ENCODE data around the gene GMFB. TPM values are rescaled to one million over a fixed set of nuclear protein-coding genes. Genes with fewer than 3 reads are reported as not detected.

Gene GMFB
- total RNA-seq (10 to 100 TPM; 31.1 to 36.4 TPM), polyA plus RNA-seq (10 to 100 TPM; 19.1 to 20.1 TPM)

DNA sequence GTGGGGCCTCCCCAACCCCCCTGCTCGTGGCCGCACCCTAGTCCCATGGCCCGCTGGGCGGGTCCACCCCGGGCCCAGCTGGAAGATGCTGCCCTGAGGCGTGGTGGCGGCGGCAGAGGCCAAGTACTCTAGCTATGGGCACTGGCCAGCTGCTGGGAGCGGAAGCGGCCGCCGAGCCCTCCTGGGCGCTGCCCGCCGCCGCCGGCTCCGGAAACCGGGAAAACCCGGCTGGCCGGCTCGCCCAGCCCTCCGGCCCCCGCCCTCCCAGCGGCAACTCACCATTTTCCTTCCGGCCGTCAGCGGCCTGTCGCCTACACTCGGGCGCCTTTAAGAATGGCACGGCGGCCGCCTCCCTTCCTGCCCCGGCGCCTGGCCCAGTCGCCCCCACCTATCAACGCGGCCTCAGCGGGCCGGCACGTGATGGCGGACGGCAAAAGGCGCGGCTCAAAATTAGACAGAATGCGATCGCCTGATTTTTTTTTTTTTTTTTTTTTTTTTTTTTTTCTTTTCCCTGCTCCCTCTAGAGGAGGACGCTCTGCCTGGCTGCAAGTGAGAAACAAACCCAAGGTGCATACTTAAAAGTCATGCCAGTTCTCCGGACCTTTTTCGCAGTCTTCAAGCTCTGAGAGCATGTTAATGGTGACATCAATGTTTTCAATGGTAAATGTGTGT, at the start of gene GMFB:
TSS of gene GMFB (minus strand) at position 335 of the 672 bp plus-strand sequence. CDS start at position 282, 53 bp downstream.
- peak; percentile 84 to 88 (median 87) for DNase-seq
- peaks cover 57% of the 10 kb centered on the region for H3K4me1 ChIP-seq (ENCODE audit: insufficient read depth, low read length)
- intact Hi-C loops (cut with micrococcal nuclease) = loop anchor here (1.0 to 5.0 kb wide), 6 partner anchors 21 to 414 kb away; partner anchors contain the start of genes CDKN3, CGRRF1, CNIH1 and GCH1

DNA sequence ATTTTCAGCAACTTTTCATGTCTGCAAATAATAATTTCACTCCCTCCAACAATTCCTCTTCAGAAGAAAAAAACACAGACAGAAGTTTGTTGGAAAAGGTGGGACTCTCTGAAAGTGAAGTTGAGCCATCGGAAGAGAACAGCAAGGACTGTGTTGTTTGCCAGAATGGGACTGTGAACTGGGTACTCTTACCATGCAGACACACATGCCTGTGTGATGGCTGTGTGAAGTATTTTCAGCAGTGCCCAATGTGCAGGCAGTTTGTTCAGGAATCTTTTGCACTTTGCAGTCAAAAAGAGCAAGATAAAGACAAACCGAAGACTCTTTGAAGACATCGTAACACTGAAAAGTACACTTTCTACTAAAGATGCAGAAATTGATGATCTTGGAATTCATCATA, 49.3 kb upstream of the GMFB start:
- Mint-ChIP-seq H3K9me3 (peaks cover 0 to 2% (median 0%) of the 10 kb centered on the region in 8 donors), H3K36me3 (peaks cover 33 to 36% of the 10 kb centered on the region in 2 donors), H3K27ac (no peak overlapping the region), H3K27me3 (no peaks in the 10 kb centered on the region), H3K4me3 (no peak overlapping the region), H3K4me1 (no peaks in the 10 kb centered on the region)
- Histone ChIP-seq H3K9me3 (ENCODE audit: control insufficient read depth in 1 of 2, low read length in 2 of 2) (no peaks in the 10 kb centered on the region), H3K27me3 (ENCODE audit: insufficient read depth, low read length) (no peaks in the 10 kb centered on the region), H3K36me3 (ENCODE audit: insufficient read depth, low read length) (peaks cover 7% of the 10 kb centered on the region), H3K4me3 (ENCODE audit: low read length in 2 of 2) (no peak overlapping the region), H3K27ac (ENCODE audit: low read depth, low read length) (no peak overlapping the region), H3K4me1 (ENCODE audit: insufficient read depth, low read length) (no peaks in the 10 kb centered on the region)
- no peak for DNase-seq
- ChIA-PET POLR2A (ENCODE audit: partially characterized antibody) (no interaction called here), CTCF (ENCODE audit: partially characterized antibody) (interaction anchor here (1.4 kb wide), 1 partner anchor 236 kb away, joined by 3 read pairs; no protein-coding TSS in a partner anchor)
- intact Hi-C loops (cut with micrococcal nuclease) = no loop called here

More for the DNA sequence above, at the start of gene GMFB:
- Mint-ChIP-seq H3K27ac (peak within 1 kb of the TSS; percentile 89 to 99 (median 97)), H3K9me3 (peaks cover 0 to 2% (median 0%) of the 10 kb centered on the region in 8 donors), H3K4me3 (peak within 1 kb of the TSS; percentile 85 to 97 (median 94)), H3K4me1 (peaks cover 48 to 70% (median 57%) of the 10 kb centered on the region in 4 donors), H3K27me3 (no peaks in the 10 kb centered on the region), H3K36me3 (peaks cover 0 to 12% of the 10 kb centered on the region in 2 donors)
- Histone ChIP-seq H3K4me3 (ENCODE audit: low read length in 2 of 2) (peak within 1 kb of the TSS; percentile 50 to 66), H3K27me3 (ENCODE audit: insufficient read depth, low read length) (no peaks in the 10 kb centered on the region), H3K36me3 (ENCODE audit: insufficient read depth, low read length) (no peaks in the 10 kb centered on the region), H3K9me3 (ENCODE audit: control insufficient read depth in 1 of 2, low read length in 2 of 2) (no peaks in the 10 kb centered on the region), H3K27ac (ENCODE audit: low read depth, low read length) (peak within 1 kb of the TSS; percentile 80)
- ChIA-PET CTCF (ENCODE audit: partially characterized antibody) (interaction anchor here (0.8 to 5.5 kb wide), 11 partner anchors 13 to 285 kb away, joined by 3 to 55 read pairs (median 4); partner anchors contain the start of genes CGRRF1 and CNIH1), POLR2A (ENCODE audit: partially characterized antibody) (interaction anchor here (0.7 to 4.5 kb wide), 12 partner anchors 12 to 92 kb away, joined by 3 to 53 read pairs (median 4); partner anchors contain the start of genes CDKN3, CGRRF1 and CNIH1)

DNA sequence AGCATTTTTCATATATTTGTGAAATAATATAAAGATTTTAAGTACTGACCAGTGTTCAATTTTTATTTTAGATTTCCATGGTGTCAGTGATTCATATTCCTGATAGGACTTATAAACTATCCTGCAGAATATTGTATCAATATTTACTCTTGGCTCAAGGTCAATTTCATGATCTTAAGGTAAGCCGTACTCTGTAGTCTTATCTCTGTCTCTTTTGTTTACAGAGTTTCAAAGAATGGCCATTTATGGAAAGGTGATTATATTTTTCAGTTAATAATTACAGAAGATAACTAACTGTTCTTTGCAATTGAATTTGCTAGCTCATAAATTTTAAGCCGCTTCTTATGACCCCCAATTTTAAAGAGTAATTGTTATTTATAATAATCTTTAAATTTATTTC, 48.9 kb upstream of the GMFB start:
- Histone ChIP-seq H3K27me3 (ENCODE audit: insufficient read depth, low read length) (no peaks in the 10 kb centered on the region), H3K4me3 (ENCODE audit: low read length in 2 of 2) (no peak overlapping the region), H3K36me3 (ENCODE audit: insufficient read depth, low read length) (peaks cover 7% of the 10 kb centered on the region), H3K27ac (ENCODE audit: low read depth, low read length) (no peak overlapping the region), H3K9me3 (ENCODE audit: control insufficient read depth in 1 of 2, low read length in 2 of 2) (no peaks in the 10 kb centered on the region), H3K4me1 (ENCODE audit: insufficient read depth, low read length) (no peaks in the 10 kb centered on the region)
- peaks cover 0 to 2% (median 0%) of the 10 kb centered on the region in 4 donors for H3K4me1 Mint-ChIP-seq
- intact Hi-C loops (cut with micrococcal nuclease) = no loop called here
- peaks cover 33 to 39% of the 10 kb centered on the region in 2 donors for H3K36me3 Mint-ChIP-seq
- no peak overlapping the region for H3K4me3 Mint-ChIP-seq
- no peak for DNase-seq
- POLR2A ChIA-PET (ENCODE audit: partially characterized antibody) = no interaction called here
- no peaks in the 10 kb centered on the region for H3K9me3 Mint-ChIP-seq
- H3K27me3 Mint-ChIP-seq = no peaks in the 10 kb centered on the region
- H3K27ac Mint-ChIP-seq = no peak overlapping the region
- CTCF ChIA-PET (ENCODE audit: partially characterized antibody) = no interaction called here

DNA sequence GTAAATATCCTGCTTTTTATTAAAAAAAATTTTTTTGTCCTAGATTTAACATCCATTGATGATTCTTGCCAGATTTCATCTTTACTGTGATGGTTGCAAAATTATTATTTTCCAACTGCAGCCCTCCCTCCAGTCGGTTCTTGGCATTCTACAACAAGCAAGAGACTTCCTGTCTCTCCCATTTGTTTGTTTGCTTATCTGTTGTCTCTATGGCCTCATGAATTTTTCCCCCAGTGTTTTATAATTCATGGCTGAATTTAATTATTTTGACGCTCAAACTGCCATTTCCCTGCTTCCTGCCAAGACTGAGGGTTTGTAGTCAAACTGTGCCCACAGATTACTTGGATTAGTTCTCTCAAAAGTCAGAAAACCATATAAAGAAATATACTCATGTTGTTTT, 46.9 kb upstream of the GMFB start:
- Mint-ChIP-seq H3K27ac (no peak overlapping the region), H3K4me3 (no peak overlapping the region), H3K9me3 (no peaks in the 10 kb centered on the region), H3K27me3 (no peaks in the 10 kb centered on the region), H3K4me1 (peaks cover 0 to 6% (median 3%) of the 10 kb centered on the region in 4 donors), H3K36me3 (peaks cover 36 to 47% of the 10 kb centered on the region in 2 donors)
- intact Hi-C loops (cut with micrococcal nuclease) = no loop called here
- Histone ChIP-seq H3K9me3 (ENCODE audit: control insufficient read depth in 1 of 2, low read length in 2 of 2) (no peaks in the 10 kb centered on the region), H3K27me3 (ENCODE audit: insufficient read depth, low read length) (no peaks in the 10 kb centered on the region), H3K27ac (ENCODE audit: low read depth, low read length) (no peak overlapping the region), H3K4me1 (ENCODE audit: insufficient read depth, low read length) (no peaks in the 10 kb centered on the region), H3K4me3 (ENCODE audit: low read length in 2 of 2) (no peak overlapping the region), H3K36me3 (ENCODE audit: insufficient read depth, low read length) (peaks cover 7% of the 10 kb centered on the region)
- ChIA-PET POLR2A (ENCODE audit: partially characterized antibody) (no interaction called here), CTCF (ENCODE audit: partially characterized antibody) (no interaction called here)
- DNase-seq = no peak

DNA sequence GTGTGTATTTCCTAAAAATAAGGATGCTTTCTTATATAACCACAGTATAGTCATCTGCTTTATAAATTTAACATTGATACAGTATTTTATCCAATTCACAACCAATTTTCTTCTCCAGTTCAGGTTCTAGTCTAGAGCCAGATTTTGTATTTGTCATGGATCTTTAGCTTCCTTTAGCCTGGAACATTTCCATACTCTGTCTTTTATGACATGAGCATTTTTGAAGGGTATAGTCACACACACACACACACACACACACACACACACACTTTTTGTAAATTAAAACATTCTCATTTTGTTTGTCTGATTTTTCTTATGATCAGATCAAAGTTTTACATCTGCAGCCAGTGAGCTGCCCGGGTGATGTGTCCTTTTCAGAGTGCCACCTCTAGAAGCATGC, 46.3 kb upstream of the GMFB start:
- H3K4me1 ChIP-seq (ENCODE audit: insufficient read depth, low read length) = no peaks in the 10 kb centered on the region
- no peaks in the 10 kb centered on the region for H3K27me3 ChIP-seq (ENCODE audit: insufficient read depth, low read length)
- H3K4me3 ChIP-seq (ENCODE audit: low read length in 2 of 2) = no peak overlapping the region
- H3K36me3 Mint-ChIP-seq = peaks cover 36 to 46% of the 10 kb centered on the region in 2 donors
- no peak for DNase-seq
- peaks cover 7% of the 10 kb centered on the region for H3K36me3 ChIP-seq (ENCODE audit: insufficient read depth, low read length)
- no peak overlapping the region for H3K27ac Mint-ChIP-seq
- H3K9me3 Mint-ChIP-seq = no peaks in the 10 kb centered on the region
- H3K27ac ChIP-seq (ENCODE audit: low read depth, low read length) = no peak overlapping the region
- H3K4me1 Mint-ChIP-seq = peaks cover 0 to 6% (median 3%) of the 10 kb centered on the region in 4 donors
- H3K9me3 ChIP-seq (ENCODE audit: control insufficient read depth in 1 of 2, low read length in 2 of 2) = no peaks in the 10 kb centered on the region
- H3K4me3 Mint-ChIP-seq = no peak overlapping the region
- intact Hi-C loops (cut with micrococcal nuclease) = no loop called here
- CTCF ChIA-PET (ENCODE audit: partially characterized antibody) = no interaction called here
- POLR2A ChIA-PET (ENCODE audit: partially characterized antibody) = interaction anchor here (0.6 kb wide), 1 partner anchor 25 kb away, joined by 3 read pairs; no protein-coding TSS in a partner anchor
- no peaks in the 10 kb centered on the region for H3K27me3 Mint-ChIP-seq

DNA sequence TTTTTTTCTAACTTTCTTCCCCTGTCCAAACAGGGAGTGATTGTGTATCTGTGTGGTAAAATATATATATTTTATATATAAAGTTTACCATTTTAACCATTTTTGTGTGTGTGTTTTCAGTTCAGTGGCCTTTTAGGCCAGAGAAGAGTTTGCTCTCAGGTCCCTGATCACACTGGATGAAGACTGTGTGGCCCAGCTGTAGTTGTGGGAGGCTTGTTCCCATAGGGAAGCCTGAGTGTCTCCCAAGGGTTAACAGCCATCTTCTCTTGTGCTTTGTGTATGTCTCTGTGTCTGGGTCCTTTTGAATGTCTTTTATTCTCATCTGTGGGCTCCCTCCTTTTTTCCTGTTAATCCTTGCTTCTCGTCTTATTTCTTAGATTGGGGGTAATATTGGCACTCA, 44.3 kb upstream of the GMFB start:
- CTCF ChIA-PET (ENCODE audit: partially characterized antibody) = no interaction called here
- intact Hi-C loops (cut with micrococcal nuclease) = no loop called here
- no peaks in the 10 kb centered on the region for H3K27me3 Mint-ChIP-seq

More for the DNA sequence above, 44.3 kb upstream of the GMFB start:
- POLR2A ChIA-PET (ENCODE audit: partially characterized antibody) = interaction anchor here (0.6 kb wide), 2 partner anchors 59 to 245 kb away, joined by 3 read pairs; no protein-coding TSS in a partner anchor
- Histone ChIP-seq H3K27ac (ENCODE audit: low read depth, low read length) (no peak overlapping the region), H3K36me3 (ENCODE audit: insufficient read depth, low read length) (peaks cover 9% of the 10 kb centered on the region), H3K27me3 (ENCODE audit: insufficient read depth, low read length) (no peaks in the 10 kb centered on the region), H3K4me1 (ENCODE audit: insufficient read depth, low read length) (no peaks in the 10 kb centered on the region), H3K4me3 (ENCODE audit: low read length in 2 of 2) (no peak overlapping the region), H3K9me3 (ENCODE audit: control insufficient read depth in 1 of 2, low read length in 2 of 2) (no peaks in the 10 kb centered on the region)
- H3K9me3 Mint-ChIP-seq = no peaks in the 10 kb centered on the region
- peaks cover 31 to 47% of the 10 kb centered on the region in 2 donors for H3K36me3 Mint-ChIP-seq
- no peak overlapping the region for H3K4me3 Mint-ChIP-seq
- H3K27ac Mint-ChIP-seq = no peak overlapping the region
- DNase-seq = no peak
- peaks cover 0 to 6% (median 3%) of the 10 kb centered on the region in 4 donors for H3K4me1 Mint-ChIP-seq

Data from CD4-positive, alpha-beta memory T cell (primary cell).